A172 (cell line): ENCODE measurements around the gene CCDC97. TPM values are rescaled to one million over a fixed set of nuclear protein-coding genes. Genes with fewer than 3 reads are reported as not detected.
"Not testable (repeated sequence)": the region's sequence is repeated elsewhere in the genome, so short reads cannot be mapped to it uniquely, and the experiment has no call there.

Experiments
- DNase-seq: peaks from one replicate; pipeline ENCODE4 v3.0.0-alpha.2; 2015; ENCODE audit warnings: low spot score
- total RNA-seq: library from RNA; depleted of rRNA; stranded (reverse); fragments of >200 nt; shearing (Covaris generic); gene quantifications from 2 replicates; pipeline ENCODE4 v1.2.3, GENCODE V29; 2014; rRNA removed

The CCDC97 gene
- 8.3 and 8.9 TPM in 2 replicates for total RNA-seq

DNA sequence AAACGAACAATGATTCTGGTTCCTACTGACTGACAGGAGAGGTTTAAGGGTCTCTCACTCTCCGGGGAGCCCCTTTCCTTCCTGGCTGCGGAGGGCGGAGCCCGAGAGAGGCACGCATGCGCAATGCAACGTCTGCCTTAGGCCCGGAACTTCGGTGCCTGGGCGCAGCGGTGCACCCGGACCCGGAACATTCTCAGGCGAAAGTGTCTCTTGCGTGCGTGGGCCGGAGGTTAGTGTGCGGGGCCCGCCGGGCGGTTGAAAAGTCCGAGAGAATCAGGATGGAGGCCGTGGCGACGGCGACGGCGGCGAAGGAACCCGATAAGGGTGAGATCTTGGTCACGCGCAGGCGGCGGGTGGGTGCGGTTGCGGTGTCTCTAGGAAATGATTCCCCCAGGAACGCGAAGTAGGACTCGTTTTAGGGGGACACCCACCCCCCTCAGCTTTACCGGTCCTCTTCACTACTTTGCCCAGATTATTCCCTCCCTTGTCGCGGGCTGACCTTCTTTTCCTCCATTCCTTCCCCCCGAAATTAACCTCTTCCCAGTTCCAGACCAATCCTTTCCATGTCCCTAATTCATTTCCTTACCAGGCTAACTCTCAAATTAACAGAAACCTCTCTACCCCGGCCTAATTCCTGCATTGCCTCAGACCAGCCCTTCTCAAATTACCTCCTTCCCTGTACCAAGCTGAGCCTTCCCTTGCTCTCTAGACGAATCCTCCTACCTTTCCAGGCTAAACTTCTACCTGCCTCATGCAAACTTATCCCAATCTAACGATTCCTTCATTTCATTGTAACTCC lies at the start of gene CCDC97:
Gene CCDC97, plus strand, starts transcription at position 140 of the 799 bp plus-strand sequence. Its CDS starts 139 bp downstream, at position 279.
- DNase-seq = peak; percentile 76

DNA sequence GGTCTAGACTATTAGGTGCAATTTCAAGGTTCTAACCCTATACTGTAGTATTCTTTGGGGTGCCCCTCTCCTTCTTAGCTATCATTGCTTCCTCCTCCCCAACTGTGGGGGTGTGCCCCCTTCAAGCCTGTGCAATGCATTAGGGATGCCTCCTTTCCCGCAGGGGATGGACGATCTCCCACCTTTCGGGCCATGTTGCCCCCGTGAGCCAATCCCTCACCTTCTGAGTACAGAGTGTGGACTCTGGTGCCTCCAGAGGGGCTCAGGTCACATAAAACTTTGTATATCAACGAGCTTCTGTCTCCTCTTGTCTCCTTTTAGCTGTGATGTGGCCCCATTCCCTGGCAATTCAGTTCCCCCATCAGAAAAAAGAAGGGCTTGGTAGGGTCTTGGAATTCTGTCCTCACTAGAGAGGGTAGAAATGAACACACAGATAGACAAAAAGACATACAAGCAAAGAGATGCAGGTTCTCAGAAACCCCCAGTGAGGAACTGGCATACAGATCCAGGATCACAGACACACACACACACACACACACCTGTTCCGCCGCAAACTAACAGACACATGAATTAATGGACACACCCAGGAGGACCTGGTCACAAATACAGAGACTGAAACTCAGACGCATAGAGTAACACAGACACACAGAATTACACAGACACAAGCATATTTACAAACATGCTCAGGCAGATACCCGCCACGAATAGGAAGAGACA lies 48.3 kb upstream of the CCDC97 start:
- no peak for DNase-seq

DNA sequence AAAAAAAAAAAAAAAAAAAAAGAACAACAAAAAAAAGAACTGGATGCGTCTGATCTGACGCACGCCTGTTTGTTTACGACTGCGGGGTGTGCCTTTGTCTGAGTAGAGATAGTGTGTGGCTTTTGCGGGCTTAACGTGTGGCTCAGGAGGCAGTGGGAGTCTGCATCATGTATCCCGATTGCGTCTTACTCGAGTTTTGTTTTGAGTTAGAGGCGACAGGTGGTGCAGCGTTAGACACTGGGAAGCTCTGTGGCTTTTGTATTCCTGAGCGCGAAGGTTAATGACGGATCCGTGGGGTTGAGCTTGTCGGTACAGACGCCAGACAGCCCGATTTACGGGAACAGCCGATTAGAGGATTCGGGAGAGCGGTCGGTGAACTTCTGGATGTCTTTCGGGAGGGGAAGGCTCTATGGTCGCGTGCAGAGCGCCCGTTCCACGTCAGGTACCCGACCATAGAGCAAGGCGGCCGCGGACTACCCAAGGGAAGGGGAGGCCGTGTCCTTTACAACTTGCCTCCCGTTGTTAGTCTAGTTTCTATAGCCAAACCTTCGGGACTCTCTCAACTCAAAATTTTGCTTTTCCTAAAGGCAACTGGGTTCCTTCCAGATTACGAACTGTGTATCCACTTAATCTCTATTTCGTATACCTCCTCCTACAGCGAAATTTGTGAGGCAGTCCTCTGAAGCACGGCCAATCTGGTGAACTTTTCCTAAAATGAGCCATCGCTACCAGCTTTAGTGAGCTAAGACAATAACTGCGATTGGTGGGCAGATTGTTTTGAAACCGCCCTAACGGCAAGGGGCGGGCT lies 46.7 kb upstream of the CCDC97 start:
- peak; percentile 60 for DNase-seq

DNA sequence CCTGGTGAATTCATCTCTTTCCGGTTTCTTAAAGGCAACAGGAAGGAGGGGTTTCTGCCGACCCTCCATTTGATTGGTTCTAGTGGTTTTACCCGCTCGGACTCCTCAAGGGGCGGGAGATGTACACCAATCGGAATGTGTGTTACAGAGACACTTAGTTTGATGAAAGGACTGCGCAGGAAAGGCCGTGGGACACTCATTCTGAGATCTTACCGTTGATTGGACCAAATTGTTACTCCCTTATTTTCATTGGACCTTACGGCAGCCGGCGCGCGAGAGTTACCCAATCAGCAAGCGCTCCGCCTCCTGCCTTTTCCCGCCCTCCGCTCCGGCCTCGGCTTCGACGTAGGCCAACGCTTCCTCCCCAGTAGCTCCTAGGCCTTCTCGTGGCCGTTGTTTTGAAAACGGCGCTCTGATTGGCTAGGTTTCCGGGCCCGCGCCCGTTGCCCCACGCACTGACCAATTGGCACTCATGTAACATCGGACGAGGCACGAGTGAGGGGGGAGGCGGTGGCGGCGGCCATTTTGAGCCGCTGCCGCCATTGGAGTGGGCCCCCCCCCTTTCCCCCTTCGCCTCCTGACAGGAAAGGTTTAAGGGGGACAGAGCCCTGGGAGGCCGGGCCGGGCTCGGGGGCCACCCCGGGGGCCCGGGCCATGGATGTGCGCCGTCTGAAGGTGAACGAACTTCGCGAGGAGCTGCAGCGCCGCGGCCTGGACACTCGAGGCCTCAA lies 46.0 kb upstream of the CCDC97 start, which contains the start of gene HNRNPUL1:
Gene HNRNPUL1, plus strand, starts transcription at position 523 of the 731 bp plus-strand sequence. Its CDS starts 132 bp downstream, at position 655.
- DNase-seq = peak; percentile 100

DNA sequence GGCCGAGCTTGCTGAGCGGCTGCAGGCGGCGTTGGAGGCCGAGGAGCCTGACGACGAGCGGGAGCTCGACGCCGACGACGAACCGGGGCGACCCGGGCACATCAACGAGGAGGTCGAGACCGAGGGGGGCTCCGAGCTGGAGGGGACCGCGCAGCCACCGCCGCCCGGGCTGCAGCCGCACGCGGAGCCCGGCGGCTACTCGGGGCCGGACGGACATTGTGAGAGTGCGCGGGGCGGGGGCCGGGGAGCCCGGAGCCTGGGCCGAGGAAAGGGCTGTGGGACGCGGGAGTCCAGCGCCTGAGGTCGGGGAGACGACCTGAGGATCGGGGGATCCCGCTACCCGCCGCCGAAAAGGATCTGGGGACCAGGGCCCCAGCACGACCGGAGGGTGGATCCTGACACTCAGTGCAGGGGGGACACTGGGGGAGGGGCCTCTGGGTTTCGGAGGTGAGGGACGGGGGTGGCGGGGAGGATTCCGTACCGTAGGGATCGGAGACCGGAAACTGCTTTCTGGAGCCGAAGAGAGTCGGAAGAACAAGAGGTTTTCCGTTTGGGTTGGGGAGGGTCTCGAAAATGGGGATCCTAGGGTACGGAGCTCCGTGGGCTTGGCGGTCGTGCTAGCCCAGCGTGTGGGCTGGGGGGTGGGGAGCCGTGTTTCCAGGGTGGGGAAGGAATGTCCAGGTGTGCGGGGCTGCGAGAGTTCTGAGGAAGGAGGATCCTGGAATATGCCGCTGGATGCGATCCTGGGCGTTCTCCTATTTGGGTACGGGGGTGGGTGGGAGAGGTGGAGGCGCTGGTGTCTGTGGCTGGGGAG lies 45.2 kb upstream of the CCDC97 start:
- peak; percentile 46 for DNase-seq

DNA sequence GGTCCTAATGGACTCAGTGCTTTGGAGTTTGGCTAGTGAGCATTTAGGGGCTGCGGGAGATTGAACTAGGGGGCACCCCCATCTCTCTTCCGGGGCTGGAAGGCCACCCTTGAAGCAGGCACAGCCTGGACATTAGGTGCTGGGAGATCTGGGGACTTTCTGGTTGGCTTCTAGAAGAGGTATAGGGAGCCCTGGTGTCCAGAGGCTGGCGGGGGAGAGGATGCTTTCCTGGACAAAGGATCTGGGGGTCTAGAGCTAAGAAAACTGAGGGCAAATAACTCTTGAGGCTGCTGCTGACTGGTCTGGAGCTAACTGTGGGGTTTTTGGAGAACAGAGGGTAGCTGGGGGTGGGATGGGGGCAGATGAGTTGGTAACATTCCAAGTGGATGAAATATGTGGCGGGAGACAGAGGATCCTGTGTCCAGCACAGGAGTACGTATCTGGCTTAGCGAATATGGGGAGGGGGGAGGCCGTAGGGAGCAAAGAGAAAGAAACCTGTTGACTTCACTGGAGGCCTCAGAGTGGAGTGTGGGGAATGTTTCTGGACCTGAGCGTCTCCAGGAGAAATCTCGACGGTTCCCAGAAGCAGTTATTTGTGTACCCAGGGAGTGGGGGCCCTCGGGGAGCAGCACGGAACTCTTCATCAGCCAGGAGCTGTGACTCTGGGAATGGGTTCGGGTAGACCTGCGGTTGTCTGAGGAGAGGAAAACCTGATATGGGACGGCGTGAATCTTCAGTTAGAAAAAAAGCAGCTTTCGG lies 44.4 kb upstream of the CCDC97 start:
- peak; percentile 26 for DNase-seq

DNA sequence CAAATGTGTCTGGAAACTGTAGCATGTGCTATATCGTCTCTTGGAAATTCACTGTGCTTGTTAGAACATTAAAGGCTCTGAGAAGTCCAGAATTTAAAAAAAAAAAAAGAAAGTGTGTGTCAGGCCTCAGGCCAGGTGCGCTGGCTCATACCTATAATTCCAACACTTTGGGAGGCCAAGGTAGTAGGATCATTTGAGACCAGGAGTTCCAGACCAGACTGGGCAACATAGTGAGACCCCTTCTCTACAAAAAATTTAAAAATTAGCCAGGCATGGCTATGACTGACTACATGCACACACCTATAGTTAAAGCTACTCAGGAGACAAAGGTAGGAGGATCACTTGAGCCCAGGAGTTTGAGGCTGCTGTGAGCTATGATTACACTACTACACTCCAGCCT lies 40.9 kb upstream of the CCDC97 start:
- DNase-seq = no peak

DNA sequence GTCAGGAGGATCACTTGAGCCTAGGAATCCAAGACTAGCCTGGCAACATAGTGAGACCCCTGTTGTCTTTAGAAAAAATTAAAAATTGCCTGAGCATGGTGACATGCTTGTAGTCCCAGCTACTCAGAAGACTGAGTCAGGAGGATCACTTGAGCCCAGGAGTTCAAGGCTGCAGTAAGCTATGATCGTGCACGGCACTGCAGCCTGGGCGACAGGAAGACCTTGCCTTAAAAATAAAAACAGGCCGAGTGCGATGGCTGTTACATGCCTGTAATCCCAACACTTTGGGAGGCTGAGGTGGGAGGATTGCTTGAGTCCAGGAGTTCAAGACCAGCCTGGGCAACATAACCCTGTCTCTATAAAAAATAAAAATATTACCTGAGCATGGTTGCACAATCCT lies 40.4 kb upstream of the CCDC97 start:
- no peak for DNase-seq

DNA sequence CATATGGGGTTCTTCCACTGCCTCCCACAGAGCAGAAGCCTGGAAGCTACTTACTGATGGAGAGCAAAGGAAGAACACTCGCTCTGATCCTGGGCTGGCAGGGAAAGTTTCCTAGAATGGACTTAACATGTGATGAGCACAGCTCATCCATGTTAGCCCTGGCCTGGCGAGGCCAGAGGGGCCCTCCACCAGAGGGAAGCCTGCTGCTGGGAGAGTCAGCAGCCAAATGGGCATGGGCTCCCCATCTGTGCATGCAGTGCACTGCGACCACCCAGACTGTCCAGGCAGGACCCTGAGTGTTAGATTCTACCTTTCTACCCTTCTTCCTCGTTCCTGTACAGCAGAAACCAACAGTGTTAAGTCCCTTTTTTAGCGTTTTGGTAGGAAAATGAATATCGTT lies 36.9 kb upstream of the CCDC97 start:
- DNase-seq = no peak

DNA sequence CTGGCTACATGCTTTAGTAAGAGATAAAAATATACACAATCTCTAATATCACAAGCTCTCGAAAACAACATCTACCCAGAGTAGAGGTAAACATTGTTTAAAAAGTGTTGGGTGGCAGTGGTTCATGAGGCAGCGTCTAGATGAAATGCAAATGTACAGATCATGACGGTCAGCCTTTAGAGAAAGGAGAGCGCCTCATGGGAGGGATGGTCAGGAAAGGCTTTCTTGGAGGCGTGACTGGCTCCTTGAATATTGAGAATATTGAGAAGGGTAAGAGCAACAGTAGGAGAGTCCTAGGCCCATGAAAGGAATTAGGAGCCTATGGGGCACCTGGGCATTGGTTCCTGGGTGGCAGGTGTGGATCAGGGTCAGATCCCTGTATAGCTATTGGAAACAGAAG lies 35.2 kb upstream of the CCDC97 start:
- DNase-seq = no peak

DNA sequence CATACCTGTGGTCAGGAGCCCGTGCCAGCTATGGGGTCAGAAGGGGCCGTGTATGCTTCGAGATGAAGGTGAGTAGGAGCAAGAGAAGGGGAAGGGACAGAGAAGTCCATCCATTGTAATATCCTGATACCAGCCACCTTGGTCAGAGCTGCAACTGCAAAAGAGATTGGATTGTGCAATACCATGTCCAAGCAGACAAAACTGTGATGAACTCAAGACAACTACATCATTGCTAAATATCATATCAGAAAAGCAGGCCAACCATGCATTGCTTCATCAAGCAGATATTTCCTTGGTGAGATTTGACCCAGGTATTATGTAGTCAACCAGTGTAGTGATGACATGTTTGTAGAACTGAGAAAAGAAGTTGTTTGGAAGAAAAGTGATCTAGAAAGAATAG lies 33.7 kb upstream of the CCDC97 start:
- no peak for DNase-seq

DNA sequence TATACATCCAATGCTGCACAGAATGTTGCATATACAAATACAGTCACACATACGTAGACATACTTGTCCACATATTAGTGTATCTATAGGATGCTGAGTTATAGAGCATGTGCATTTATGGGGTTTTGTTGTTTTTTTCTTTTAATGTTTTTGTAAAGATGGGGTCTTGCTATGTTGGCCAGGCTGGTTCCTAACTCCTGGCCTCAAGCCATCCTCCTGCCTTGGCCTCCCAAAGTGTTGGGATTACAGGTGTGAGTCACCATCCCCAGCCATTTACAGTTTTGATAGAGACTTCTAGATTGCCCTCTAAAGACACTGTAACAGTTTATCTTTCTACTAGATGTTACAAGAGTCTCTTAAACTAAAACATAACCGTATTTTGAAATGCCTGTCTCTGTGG lies 31.5 kb upstream of the CCDC97 start:
- DNase-seq = no peak

DNA sequence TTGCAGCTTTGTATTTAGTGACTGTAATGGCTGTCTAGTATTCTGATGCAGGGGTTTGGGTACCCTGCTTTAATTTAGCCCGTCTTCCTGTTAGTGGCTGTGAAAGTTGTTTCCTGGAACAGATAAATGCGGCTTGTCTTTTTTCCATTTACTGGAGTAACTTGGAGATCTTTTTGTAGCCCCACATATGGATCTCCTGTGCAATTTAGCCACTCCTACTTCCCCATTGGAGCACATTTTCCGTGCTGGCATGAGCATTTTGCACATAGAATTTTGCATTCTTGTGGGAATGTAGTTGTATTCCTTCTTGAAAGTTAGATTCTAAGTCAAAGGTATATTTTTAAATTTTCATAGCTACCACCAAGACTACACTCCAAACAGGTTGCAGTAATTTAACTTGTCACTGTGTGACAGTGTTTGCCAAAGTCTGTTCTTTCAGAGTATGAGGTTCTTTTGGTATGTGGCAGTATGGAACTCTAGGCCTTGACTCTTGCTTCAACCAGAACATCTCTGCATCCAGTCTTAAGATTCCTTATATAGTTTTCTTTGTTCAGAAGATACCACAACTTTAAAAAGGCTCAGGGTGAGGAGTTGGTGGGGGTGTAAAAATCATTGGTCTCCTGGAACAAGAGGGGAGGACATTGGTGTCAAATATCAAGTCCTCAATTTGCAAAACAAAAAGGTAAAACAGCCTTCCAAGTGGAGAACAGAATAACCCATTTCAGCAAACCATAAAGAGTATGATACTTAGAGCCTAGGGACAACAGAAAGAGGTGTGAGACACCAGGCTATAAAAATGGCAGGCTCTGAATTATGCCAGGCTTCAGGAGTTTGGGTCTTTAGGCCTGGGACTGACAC lies 21.1 kb upstream of the CCDC97 start:
- no peak for DNase-seq

DNA sequence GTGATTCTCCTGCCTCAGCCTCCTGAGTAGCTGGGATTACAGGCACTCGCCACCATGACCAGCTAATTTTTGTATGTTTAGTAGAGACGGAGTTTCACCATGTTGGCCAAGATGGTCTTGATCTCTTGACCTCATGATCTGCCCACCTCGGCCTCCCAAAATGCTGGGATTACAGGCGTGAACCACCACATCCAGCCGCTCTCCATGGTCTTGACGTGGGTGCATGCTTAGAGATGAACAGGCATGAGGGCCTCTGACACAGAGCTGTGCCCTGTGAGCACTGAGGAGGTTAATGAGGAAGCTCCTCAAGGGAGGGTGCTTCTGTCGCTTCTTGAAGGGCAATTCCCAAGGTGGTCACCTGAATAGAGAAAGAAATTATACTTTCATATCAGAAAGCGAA lies 20.2 kb upstream of the CCDC97 start:
- DNase-seq = not testable (repeated sequence)

DNA sequence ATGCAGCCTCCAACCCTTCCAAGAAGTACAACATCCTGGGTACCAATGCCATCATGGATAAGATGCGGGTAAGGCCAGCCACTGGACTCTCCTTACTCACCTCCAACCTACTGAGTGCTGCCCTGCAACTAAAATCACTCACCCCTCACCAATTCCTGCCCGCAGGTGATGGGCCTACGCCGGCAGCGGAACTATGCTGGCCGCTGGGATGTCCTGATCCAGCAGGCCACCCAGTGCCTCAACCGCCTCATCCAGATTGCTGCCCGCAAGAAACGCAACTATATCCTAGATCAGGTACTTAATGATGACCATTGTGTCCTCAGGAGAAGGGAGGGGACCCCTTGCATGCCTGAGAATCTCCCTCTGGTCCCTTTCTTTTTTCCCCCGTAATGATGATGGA lies 15.6 kb upstream of the CCDC97 start:
- no peak for DNase-seq

DNA sequence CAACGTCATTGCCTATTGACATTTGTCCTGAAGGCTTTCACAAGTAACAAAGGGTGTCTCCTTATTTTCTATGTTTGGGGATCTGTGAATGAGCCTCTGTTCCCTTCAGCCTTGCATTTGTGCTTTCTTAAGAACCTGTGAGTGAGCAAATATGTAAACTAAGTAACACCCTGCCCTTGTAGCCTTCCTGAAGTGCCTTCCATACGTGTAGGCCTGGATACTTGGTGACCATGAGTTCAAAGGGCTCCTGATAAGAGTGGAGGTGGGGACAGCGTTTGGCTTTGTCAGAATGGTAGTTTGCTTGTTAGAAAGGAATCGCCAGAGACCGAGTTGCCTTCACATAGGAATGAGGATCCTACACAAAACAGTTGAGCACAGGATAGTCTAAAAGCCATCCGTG lies 14.5 kb upstream of the CCDC97 start:
- no peak for DNase-seq

DNA sequence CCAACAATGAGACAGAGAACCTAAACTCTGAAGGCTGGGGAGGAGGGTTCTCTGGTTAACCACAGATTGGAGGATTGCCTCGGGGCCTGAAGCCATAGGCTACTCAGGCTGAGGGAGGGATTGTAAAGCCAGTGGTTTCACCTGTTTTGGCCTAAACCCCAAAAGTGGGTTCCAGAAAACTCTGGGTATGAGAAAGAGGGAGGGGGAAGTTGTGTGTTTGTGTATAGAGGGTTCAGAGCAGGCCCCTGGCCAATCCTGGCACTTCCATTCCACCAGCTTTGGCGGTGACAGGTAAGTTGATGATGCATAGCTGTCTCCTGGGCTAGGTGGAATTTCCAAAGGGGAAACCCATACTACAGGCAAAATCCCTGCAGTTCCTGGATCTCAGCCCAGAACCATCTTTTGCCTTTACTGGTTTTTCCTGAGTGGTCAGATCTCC lies 13.5 kb upstream of the CCDC97 start:
- DNase-seq = no peak

DNA sequence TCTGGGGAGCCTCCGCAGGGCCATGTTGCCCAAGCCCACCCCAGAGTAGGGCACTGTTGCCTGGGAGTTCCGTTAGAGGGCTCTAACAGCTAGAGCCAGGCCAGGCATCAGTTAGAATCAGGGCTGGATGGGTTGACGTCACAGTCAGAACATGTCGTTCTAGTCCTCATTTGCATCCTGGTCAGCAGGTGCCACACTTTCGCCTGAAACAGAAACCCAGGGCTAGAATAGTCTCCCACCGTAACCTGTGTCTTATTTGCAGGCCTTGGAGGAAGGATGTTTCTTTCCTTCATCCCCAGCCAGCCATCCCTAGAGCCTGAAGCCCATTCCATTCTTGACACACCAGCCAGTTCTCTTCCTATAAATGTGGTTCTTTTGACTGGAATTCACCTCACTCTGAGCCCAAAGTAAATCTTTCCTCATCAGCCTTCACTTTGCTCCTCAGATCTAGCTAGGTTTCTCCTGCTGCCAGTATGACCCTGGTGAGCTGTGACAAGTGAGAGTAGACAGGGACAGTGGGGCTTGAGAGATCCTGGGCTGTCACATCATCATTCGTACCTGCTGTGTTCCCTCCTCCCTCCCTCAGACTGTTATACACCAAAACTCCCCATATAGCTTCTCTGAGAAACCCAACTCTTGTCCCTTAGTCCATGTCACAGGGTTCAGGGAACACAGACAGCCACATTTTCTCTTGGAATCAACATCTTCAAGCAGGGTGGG lies 12.2 kb upstream of the CCDC97 start:
- no peak for DNase-seq
